ENCODE measurements around the gene POLR2E. TPM values are rescaled to one million over a fixed set of nuclear protein-coding genes. Genes with fewer than 3 reads are reported as not detected.

POLR2E gene
- total and polyA plus RNA-seq, 4 donors, result 51.8 to 211 (median 171) TPM

DNA sequence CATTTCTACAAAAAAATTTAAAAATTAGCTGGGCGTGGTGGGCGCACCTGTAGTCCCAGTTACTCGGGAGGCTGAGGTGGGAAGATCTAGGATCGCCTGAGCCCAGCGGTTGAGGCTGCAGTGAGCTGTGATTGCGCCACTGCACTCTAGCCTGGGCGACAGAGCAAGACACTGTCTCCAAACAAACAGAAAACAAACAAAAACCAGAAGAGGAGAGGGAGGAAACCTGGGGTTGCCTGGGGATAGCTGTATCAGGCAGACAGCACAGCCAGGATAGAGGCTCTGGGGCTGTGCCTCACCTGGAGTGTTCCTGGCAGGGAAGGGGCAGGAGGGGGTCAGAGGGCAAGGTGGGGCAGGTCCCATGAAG is 2.6 kb upstream of the POLR2E start:
- Histone ChIP-seq H3K9ac (ENCODE audit: low read depth in 1 of 2, low read length in 2 of 2) (peak overlapping the region in 1 of 2 donors; percentile 73), H3K27me3 (ENCODE audit: control insufficient read depth in 4 of 4, insufficient read depth in 4 of 4, low read length in 3 of 4) (no peaks in the 10 kb centered on the region), H3K4me1 (ENCODE audit: control insufficient read depth in 4 of 4, insufficient read depth in 4 of 4, low read length in 3 of 4) (peaks cover 18 to 69% (median 50%) of the 10 kb centered on the region in 4 donors), H3K9me3 (ENCODE audit: control insufficient read depth in 4 of 4, low read length in 3 of 4) (no peaks in the 10 kb centered on the region), H3K4me3 (ENCODE audit: low read depth in 1 of 3, low read length in 3 of 3) (no peak overlapping the region), H3K27ac (ENCODE audit: low read depth in 1 of 2, low read length in 2 of 2) (peak overlapping the region; percentile 88 to 97), H3K36me3 (ENCODE audit: control insufficient read depth in 4 of 4, insufficient read depth in 3 of 4, low read depth in 1 of 4, low read length in 3 of 4) (peaks cover 0 to 1% (median 0%) of the 10 kb centered on the region in 4 donors)
- TF ChIP-seq, protein P1, sequence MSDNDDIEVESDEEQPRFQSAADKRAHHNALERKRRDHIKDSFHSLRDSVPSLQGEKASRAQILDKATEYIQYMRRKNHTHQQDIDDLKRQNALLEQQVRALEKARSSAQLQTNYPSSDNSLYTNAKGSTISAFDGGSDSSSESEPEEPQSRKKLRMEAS (IDR thresholded peaks at IDR 0.05), result peak; percentile 17
- TF ChIP-seq TAF1 (conservative IDR thresholded peaks at IDR 0.05) (no peak), YY1 (IDR thresholded peaks at IDR 0.05) (no peak), NR2F2 (IDR thresholded peaks at IDR 0.05) (peak; percentile 81), RAD21 (IDR thresholded peaks at IDR 0.05) (peak in 1 of 2 donors; percentile 38), JUND (IDR thresholded peaks at IDR 0.05) (peak; percentile 53 to 54), FOXA2 (IDR thresholded peaks at IDR 0.05) (peak; percentile 33), RXRA (IDR thresholded peaks at IDR 0.05) (peak; percentile 89 to 92), SP1 (IDR thresholded peaks at IDR 0.05) (peak; percentile 81), EGR1 (IDR thresholded peaks at IDR 0.05; ENCODE audit: low read depth in 2 of 2) (peak in 1 of 2 donors; percentile 61), FOXA1 (IDR thresholded peaks at IDR 0.05) (no peak), GABPA (IDR thresholded peaks at IDR 0.05 in 1 of 2, conservative IDR thresholded peaks at IDR 0.05 in 1 of 2) (peak in 1 of 2 donors; percentile 19), HNF4A (conservative IDR thresholded peaks at IDR 0.05) (peak in 1 of 2 donors; percentile 56), HNF4G (IDR thresholded peaks at IDR 0.05) (no peak)
- TF ChIP-seq, protein P2, sequence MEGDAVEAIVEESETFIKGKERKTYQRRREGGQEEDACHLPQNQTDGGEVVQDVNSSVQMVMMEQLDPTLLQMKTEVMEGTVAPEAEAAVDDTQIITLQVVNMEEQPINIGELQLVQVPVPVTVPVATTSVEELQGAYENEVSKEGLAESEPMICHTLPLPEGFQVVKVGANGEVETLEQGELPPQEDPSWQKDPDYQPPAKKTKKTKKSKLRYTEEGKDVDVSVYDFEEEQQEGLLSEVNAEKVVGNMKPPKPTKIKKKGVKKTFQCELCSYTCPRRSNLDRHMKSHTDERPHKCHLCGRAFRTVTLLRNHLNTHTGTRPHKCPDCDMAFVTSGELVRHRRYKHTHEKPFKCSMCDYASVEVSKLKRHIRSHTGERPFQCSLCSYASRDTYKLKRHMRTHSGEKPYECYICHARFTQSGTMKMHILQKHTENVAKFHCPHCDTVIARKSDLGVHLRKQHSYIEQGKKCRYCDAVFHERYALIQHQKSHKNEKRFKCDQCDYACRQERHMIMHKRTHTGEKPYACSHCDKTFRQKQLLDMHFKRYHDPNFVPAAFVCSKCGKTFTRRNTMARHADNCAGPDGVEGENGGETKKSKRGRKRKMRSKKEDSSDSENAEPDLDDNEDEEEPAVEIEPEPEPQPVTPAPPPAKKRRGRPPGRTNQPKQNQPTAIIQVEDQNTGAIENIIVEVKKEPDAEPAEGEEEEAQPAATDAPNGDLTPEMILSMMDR (IDR thresholded peaks at IDR 0.05; ENCODE audit: low read depth, low read length, missing input control), result no peak
- TF ChIP-seq, protein P3, sequence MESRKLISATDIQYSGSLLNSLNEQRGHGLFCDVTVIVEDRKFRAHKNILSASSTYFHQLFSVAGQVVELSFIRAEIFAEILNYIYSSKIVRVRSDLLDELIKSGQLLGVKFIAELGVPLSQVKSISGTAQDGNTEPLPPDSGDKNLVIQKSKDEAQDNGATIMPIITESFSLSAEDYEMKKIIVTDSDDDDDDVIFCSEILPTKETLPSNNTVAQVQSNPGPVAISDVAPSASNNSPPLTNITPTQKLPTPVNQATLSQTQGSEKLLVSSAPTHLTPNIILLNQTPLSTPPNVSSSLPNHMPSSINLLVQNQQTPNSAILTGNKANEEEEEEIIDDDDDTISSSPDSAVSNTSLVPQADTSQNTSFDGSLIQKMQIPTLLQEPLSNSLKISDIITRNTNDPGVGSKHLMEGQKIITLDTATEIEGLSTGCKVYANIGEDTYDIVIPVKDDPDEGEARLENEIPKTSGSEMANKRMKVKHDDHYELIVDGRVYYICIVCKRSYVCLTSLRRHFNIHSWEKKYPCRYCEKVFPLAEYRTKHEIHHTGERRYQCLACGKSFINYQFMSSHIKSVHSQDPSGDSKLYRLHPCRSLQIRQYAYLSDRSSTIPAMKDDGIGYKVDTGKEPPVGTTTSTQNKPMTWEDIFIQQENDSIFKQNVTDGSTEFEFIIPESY (IDR thresholded peaks at IDR 0.05), result no peak
- TF ChIP-seq, protein P4, sequence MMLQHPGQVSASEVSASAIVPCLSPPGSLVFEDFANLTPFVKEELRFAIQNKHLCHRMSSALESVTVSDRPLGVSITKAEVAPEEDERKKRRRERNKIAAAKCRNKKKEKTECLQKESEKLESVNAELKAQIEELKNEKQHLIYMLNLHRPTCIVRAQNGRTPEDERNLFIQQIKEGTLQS (IDR thresholded peaks at IDR 0.05), result no peak
- TF ChIP-seq, protein P5, sequence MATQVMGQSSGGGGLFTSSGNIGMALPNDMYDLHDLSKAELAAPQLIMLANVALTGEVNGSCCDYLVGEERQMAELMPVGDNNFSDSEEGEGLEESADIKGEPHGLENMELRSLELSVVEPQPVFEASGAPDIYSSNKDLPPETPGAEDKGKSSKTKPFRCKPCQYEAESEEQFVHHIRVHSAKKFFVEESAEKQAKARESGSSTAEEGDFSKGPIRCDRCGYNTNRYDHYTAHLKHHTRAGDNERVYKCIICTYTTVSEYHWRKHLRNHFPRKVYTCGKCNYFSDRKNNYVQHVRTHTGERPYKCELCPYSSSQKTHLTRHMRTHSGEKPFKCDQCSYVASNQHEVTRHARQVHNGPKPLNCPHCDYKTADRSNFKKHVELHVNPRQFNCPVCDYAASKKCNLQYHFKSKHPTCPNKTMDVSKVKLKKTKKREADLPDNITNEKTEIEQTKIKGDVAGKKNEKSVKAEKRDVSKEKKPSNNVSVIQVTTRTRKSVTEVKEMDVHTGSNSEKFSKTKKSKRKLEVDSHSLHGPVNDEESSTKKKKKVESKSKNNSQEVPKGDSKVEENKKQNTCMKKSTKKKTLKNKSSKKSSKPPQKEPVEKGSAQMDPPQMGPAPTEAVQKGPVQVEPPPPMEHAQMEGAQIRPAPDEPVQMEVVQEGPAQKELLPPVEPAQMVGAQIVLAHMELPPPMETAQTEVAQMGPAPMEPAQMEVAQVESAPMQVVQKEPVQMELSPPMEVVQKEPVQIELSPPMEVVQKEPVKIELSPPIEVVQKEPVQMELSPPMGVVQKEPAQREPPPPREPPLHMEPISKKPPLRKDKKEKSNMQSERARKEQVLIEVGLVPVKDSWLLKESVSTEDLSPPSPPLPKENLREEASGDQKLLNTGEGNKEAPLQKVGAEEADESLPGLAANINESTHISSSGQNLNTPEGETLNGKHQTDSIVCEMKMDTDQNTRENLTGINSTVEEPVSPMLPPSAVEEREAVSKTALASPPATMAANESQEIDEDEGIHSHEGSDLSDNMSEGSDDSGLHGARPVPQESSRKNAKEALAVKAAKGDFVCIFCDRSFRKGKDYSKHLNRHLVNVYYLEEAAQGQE (IDR thresholded peaks at IDR 0.05), result peak; percentile 24
- no peak for DNase-seq (ENCODE audit: low spot score)
- 24% methylated on average over 7 of the region's 7 CpGs for WGBS
